Activated T-helper 1 cell treated with anti-CD3 and anti-CD28 coated beads, Interleukin-2, amount 50 U/mL, for 16 hours (primary cell): Measurements from ENCODE around the gene KAT6B.

Source experiments
- DNase-seq, 2 donors: peaks; one replicate each; pipeline ENCODE4 v3.0.0-alpha.2; 2020; ENCODE audit warnings: low read depth in 1 of 2, low spot score in 1 of 2

Gene KAT6B

GRCh38 chr10:75008952-75009351 lies 182.6 kb downstream of the KAT6B start:
- no peak for DNase-seq

GRCh38 chr10:75009426-75009825 lies 183.0 kb downstream of the KAT6B start:
- no peak for DNase-seq

GRCh38 chr10:75010373-75010772 lies 184.0 kb downstream of the KAT6B start:
- DNase-seq: no peak

- no peak for DNase-seq
Observed at GRCh38 chr10:75011221-75011620, 184.8 kb downstream of the KAT6B start.

- no peak for DNase-seq
Observed at GRCh38 chr10:75012471-75012870, 186.1 kb downstream of the KAT6B start.

- DNase-seq: no peak
Observed at GRCh38 chr10:75013007-75013406, 186.6 kb downstream of the KAT6B start.

- DNase-seq: no peak
Observed at GRCh38 chr10:75013522-75013921, 187.1 kb downstream of the KAT6B start.

- no peak for DNase-seq
Observed at GRCh38 chr10:75014516-75015230, 188.3 kb downstream of the KAT6B start.

- DNase-seq: no peak
Observed at GRCh38 chr10:75015442-75015841, 189.0 kb downstream of the KAT6B start.

GRCh38 chr10:75016325-75016724 lies 189.9 kb downstream of the KAT6B start:
- DNase-seq: no peak

- no peak for DNase-seq
Observed at GRCh38 chr10:75018251-75018650, 191.9 kb downstream of the KAT6B start.

- DNase-seq: no peak
Observed at GRCh38 chr10:75018686-75019307, 192.4 kb downstream of the KAT6B start.

GRCh38 chr10:75019370-75019769 lies 193.0 kb downstream of the KAT6B start:
- DNase-seq: no peak

GRCh38 chr10:75020168-75020567 lies 193.8 kb downstream of the KAT6B start:
- DNase-seq: no peak

GRCh38 chr10:75021379-75022249 lies 195.2 kb downstream of the KAT6B start:
- DNase-seq: no peak

- no peak for DNase-seq
Observed at GRCh38 chr10:75023074-75023473, 196.7 kb downstream of the KAT6B start.

- DNase-seq: no peak
Observed at GRCh38 chr10:75024971-75025523, 198.6 kb downstream of the KAT6B start.

- no peak for DNase-seq
Observed at GRCh38 chr10:75028049-75028448, 201.6 kb downstream of the KAT6B start.

GRCh38 chr10:75028748-75029147 lies 202.3 kb downstream of the KAT6B start:
- DNase-seq: no peak

- no peak for DNase-seq
Observed at GRCh38 chr10:75029420-75029819, 203.0 kb downstream of the KAT6B start.

GRCh38 chr10:75029857-75030256 lies 203.5 kb downstream of the KAT6B start:
- DNase-seq: no peak

- DNase-seq: no peak
Observed at GRCh38 chr10:75030371-75030770, 204.0 kb downstream of the KAT6B start.
